Thyroid gland (tissue), 4 donors: ENCODE data around the gene RMND5A. TPM values are rescaled to one million over a fixed set of nuclear protein-coding genes. Genes with fewer than 3 reads are reported as not detected.

Source experiments
- DNase-seq, 2 donors: peaks; one replicate each; pipeline ENCODE4 v3.0.0-alpha.2; 2019
- H3K27ac ChIP-seq, 3 donors: fragments of 200-600 bp; sonication (generic); 1 replicate in 2 of 3; 2 replicates in 1 of 3; pipeline ENCODE4 v1.5.1; 2016 to 2019; ENCODE audit warnings: mild to moderate bottlenecking in 1 of 3, moderate library complexity in 1 of 3
- H3K27me3 ChIP-seq: fragments of 200-600 bp; sonication (generic); one replicate; pipeline ENCODE4 v1.5.1; 2019
- H3K36me3 ChIP-seq, 2 donors: fragments of 200-600 bp; sonication (generic); one replicate each; pipeline ENCODE4 v1.5.1; 2016 to 2019
- H3K4me1 ChIP-seq, 2 donors: fragments of 200-600 bp; sonication (generic); one replicate each; pipeline ENCODE4 v1.5.1; 2017 to 2019
- H3K4me3 ChIP-seq, 3 donors: fragments of 200-600 bp; sonication (generic); replicated peaks in 1 of 3; 1 replicate in 2 of 3; 2 replicates in 1 of 3; pipeline ENCODE4 v1.5.1; 2016; ENCODE audit warnings: mild to moderate bottlenecking in 1 of 3
- H3K9me3 ChIP-seq: fragments of 200-600 bp; sonication (generic); one replicate; pipeline ENCODE4 v1.5.1; 2017
- POLR2A ChIP-seq, 2 donors: fragments of 450-650 bp; IDR thresholded peaks; one replicate each; pipeline ENCODE4 v1.6.1; 2017; ENCODE audit warnings: antibody characterized with exemption in 2 of 2, mild to moderate bottlenecking in 2 of 2, moderate library complexity in 1 of 2
- WGBS, 2 donors: methylation state at CpG; one replicate each; pipeline ENCODE4 v1.1.5; 2017; 5-methylcytosine and 5-hydroxymethylcytosine counted together
- intact Hi-C: fragments of 100-400 bp; cut with DNase I; formaldehyde crosslinking; loops from one replicate; pipeline ENCODE4 v1.15.1; 2023
- total RNA-seq, 4 donors: library from RNA; depleted of rRNA; stranded (reverse); fragments of >200 nt; gene quantifications; one replicate each; pipeline ENCODE4 v1.2.3, GENCODE V29; 2016
- TF ChIP-seq, protein P1 (sequence below), 6 experiments: fragments of 200-600 bp in 3 of 6; fragments of 450-650 bp in 3 of 6; sonication (generic) in 3 of 6; IDR thresholded peaks; one replicate each; pipeline ENCODE4 v1.5.1; 2016 to 2019; ENCODE audit warnings: antibody characterized with exemption in 6 of 6, mild to moderate bottlenecking in 2 of 6, inconsistent platforms in 1 of 6, moderate library complexity in 1 of 6

Gene RMND5A
- total RNA-seq, 4 donors from 2014 or later = 29.0 to 45.5 (median 41.0) TPM

DNA sequence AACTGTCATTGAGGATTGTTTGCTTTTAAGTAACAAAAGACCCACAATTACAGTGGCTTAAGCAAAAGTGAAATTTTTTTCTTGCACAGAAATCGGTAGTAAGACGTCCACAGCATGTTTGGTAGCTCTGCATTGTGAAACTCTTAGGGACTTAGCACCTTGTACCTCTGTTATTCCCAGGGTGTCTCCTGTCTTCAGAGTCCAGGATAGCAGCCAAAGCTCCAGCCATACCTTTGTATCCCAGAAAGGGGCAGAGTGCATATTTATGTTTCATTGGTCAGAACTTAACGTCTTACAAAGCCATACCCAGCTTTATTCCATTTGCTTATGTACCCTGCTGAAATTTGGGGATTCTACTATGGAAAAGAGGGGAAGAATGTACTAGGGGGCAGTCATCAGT lies 32.8 kb downstream of the RMND5A start:
- no peaks in the 10 kb centered on the region for H3K27me3 ChIP-seq
- H3K36me3 ChIP-seq = no peaks in the 10 kb centered on the region
- no peaks in the 10 kb centered on the region for H3K9me3 ChIP-seq
- intact Hi-C loops = no loop called here
- TF ChIP-seq, protein P1, sequence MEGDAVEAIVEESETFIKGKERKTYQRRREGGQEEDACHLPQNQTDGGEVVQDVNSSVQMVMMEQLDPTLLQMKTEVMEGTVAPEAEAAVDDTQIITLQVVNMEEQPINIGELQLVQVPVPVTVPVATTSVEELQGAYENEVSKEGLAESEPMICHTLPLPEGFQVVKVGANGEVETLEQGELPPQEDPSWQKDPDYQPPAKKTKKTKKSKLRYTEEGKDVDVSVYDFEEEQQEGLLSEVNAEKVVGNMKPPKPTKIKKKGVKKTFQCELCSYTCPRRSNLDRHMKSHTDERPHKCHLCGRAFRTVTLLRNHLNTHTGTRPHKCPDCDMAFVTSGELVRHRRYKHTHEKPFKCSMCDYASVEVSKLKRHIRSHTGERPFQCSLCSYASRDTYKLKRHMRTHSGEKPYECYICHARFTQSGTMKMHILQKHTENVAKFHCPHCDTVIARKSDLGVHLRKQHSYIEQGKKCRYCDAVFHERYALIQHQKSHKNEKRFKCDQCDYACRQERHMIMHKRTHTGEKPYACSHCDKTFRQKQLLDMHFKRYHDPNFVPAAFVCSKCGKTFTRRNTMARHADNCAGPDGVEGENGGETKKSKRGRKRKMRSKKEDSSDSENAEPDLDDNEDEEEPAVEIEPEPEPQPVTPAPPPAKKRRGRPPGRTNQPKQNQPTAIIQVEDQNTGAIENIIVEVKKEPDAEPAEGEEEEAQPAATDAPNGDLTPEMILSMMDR (IDR thresholded peaks at IDR 0.05) = no peak
- TF ChIP-seq POLR2A (IDR thresholded peaks at IDR 0.05) = no peak
- no peak overlapping the region for H3K27ac ChIP-seq
- DNase-seq = no peak
- H3K4me3 ChIP-seq = no peak overlapping the region
- 94 to 99% methylated on average over 3 of the region's 3 CpGs for WGBS, 2 donors
- peaks cover 0 to under 1% of the 10 kb centered on the region in 2 donors for H3K4me1 ChIP-seq

DNA sequence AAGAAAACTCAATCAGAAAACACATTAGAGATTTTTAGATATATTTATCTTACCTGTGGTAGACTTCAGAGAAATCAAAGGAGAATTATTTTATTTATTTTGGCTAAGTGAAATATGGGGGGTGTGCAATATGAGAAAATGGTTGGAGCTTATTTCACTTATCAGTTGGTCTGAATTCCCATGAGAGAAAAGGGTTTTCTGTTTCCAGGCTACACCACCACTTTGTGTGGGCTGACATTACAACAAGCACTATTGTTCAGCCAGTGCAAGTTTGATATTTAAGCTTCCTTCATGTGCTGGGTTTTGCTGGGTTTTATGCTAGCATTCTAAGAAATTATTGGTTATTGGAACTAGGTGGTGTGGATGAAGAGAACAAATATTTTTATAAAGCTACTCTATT lies 33.5 kb downstream of the RMND5A start:
- Histone ChIP-seq H3K27ac (no peak overlapping the region), H3K9me3 (no peaks in the 10 kb centered on the region), H3K4me1 (no peaks in the 10 kb centered on the region), H3K27me3 (no peaks in the 10 kb centered on the region), H3K4me3 (no peak overlapping the region), H3K36me3 (no peaks in the 10 kb centered on the region)
- intact Hi-C loops = no loop called here
- no peak for DNase-seq
- TF ChIP-seq, protein P1 (IDR thresholded peaks at IDR 0.05) = no peak
- no peak for TF ChIP-seq POLR2A (IDR thresholded peaks at IDR 0.05)

DNA sequence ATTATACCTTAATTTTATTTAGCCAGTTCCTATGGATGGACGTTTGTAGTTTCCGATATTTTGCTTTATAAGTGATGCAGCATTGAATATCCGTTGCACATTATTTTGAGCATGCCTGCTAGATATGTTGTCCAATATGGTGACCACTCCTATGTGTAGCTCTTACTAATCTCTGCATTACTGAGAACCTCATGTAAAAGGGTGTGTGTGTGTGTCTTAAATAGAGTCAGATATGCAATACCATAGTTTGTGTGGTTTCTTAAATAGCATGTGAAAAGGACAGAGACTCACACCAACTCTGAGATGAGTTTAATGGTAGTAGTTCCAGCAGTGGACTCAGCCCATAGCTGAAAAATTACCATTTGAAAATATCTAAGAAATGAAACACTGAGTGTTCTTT lies 38.3 kb downstream of the RMND5A start:
- Histone ChIP-seq H3K27me3 (no peaks in the 10 kb centered on the region), H3K4me1 (no peaks in the 10 kb centered on the region), H3K36me3 (no peaks in the 10 kb centered on the region), H3K9me3 (no peaks in the 10 kb centered on the region), H3K27ac (no peak overlapping the region), H3K4me3 (no peak overlapping the region)
- intact Hi-C loops = no loop called here
- WGBS, 2 donors = 92% methylated on average over 3 of the region's 3 CpGs
- no peak for DNase-seq
- no peak for TF ChIP-seq POLR2A (IDR thresholded peaks at IDR 0.05)
- TF ChIP-seq, protein P1 (IDR thresholded peaks at IDR 0.05) = no peak

DNA sequence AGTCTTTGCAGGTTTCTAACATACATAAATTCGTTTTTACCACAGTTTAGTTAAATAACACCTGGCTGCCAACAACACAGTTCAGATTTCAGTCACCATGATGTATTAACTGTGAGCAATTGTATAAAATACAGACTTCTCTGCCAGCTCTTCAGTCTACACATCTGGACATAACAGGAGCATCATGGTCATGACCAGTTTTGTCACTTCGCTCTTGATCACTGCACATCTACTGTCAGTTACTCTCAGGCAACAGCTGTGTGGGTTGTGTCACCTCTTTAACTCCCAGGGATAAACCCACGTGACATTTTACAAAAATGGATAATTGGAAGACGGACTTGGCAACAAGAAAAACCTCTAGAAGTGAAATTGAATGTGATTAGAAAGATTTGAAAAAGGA lies 40.3 kb downstream of the RMND5A start:
- H3K36me3 ChIP-seq = no peaks in the 10 kb centered on the region
- DNase-seq = no peak
- no peaks in the 10 kb centered on the region for H3K9me3 ChIP-seq
- no peak overlapping the region for H3K27ac ChIP-seq
- H3K4me3 ChIP-seq = no peak overlapping the region
- TF ChIP-seq, protein P1 (IDR thresholded peaks at IDR 0.05) = no peak
- TF ChIP-seq POLR2A (IDR thresholded peaks at IDR 0.05) = no peak
- 94 to 95% methylated on average over 4 of the region's 4 CpGs for WGBS, 2 donors
- no peaks in the 10 kb centered on the region for H3K4me1 ChIP-seq
- H3K27me3 ChIP-seq = no peaks in the 10 kb centered on the region
- intact Hi-C loops = no loop called here

DNA sequence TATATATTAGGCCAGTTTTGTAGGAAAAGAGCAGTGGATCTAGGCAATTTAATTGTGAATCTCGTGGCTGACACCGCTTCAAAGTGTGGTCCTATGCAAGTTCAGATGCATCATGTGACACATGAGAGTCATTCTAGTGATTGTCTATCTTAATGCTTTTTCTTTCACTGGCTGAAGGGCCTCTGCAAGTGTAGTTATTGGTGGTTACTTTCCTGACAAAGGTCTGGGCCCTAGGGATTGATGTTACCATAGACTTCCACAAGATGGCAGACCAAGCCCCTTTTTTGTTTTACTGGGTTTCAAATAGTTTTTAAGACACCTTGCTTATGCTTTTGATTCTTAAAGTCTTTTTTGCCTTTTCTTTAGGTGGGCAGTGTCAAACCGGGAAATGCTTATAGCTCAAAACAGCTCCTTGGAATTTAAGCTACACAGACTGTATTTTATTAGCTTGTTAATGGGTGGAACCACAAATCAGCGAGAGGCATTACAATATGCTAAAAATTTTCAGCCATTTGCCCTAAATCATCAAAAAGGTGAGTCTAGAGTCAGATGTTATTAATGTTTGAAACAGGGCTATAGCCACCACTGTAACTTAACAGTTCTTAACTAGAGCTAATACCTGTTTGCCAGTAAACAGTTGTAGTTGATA lies 44.7 kb downstream of the RMND5A start:
- Histone ChIP-seq H3K27ac (no peak overlapping the region), H3K4me3 (no peak overlapping the region), H3K4me1 (no peaks in the 10 kb centered on the region), H3K9me3 (no peaks in the 10 kb centered on the region), H3K27me3 (no peaks in the 10 kb centered on the region), H3K36me3 (peaks cover 0 to 6% of the 10 kb centered on the region in 2 donors)
- WGBS, 2 donors = 54 to 56% methylated on average over 4 of the region's 4 CpGs
- intact Hi-C loops = no loop called here
- TF ChIP-seq POLR2A (IDR thresholded peaks at IDR 0.05) = no peak
- TF ChIP-seq, protein P1 (IDR thresholded peaks at IDR 0.05) = peak; percentile 24 to 79 (median 66)
- no peak for DNase-seq
